Activated T-cell treated with anti-CD3 and anti-CD28 coated beads, Interleukin-2, amount 50 U/mL, for 4 hours (primary cell): ENCODE measurements around the gene GGCT. TPM values are rescaled to one million over a fixed set of nuclear protein-coding genes. Genes with fewer than 3 reads are reported as not detected.
"Not testable (repeated sequence)": the region's sequence is repeated elsewhere in the genome, so short reads cannot be mapped to it uniquely, and the experiment has no call there.

ENCODE experiments used
- ATAC-seq, 2 donors: fragments of 200-7000 bp; cut with Tn5 transposase; one replicate each; pipeline ENCODE4 v1.10.0; 2021
- DNase-seq: peaks from one replicate; pipeline ENCODE4 v3.0.0-alpha.2; 2020
- H3K27me3 Mint-ChIP-seq: one replicate; pipeline ENCODE4 v1.8.0; 2021; ENCODE audit warnings: low read depth, mixed read lengths
- H3K36me3 Mint-ChIP-seq: one replicate; pipeline ENCODE4 v1.8.0; 2022; ENCODE audit warnings: mixed read lengths; ENCODE audit not compliant: insufficient read depth
- H3K4me1 Mint-ChIP-seq: one replicate; pipeline ENCODE4 v1.8.0; 2021; ENCODE audit warnings: low read depth, mixed read lengths
- H3K4me3 Mint-ChIP-seq: one replicate; pipeline ENCODE4 v1.8.0; 2021; ENCODE audit warnings: mild to moderate bottlenecking, moderate library complexity, mixed read lengths
- H3K9me3 Mint-ChIP-seq: one replicate; pipeline ENCODE4 v1.8.0; 2021; ENCODE audit warnings: mixed read lengths
- total RNA-seq, 3 donors: library from RNA; stranded (reverse); gene quantifications; one replicate each; pipeline ENCODE4 v1.2.1, GENCODE V29; 2021

The GGCT gene, protein sequence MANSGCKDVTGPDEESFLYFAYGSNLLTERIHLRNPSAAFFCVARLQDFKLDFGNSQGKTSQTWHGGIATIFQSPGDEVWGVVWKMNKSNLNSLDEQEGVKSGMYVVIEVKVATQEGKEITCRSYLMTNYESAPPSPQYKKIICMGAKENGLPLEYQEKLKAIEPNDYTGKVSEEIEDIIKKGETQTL
- 10 to 100 TPM; 66.0 to 75.5 (median 67.5) TPM for total RNA-seq

DNA sequence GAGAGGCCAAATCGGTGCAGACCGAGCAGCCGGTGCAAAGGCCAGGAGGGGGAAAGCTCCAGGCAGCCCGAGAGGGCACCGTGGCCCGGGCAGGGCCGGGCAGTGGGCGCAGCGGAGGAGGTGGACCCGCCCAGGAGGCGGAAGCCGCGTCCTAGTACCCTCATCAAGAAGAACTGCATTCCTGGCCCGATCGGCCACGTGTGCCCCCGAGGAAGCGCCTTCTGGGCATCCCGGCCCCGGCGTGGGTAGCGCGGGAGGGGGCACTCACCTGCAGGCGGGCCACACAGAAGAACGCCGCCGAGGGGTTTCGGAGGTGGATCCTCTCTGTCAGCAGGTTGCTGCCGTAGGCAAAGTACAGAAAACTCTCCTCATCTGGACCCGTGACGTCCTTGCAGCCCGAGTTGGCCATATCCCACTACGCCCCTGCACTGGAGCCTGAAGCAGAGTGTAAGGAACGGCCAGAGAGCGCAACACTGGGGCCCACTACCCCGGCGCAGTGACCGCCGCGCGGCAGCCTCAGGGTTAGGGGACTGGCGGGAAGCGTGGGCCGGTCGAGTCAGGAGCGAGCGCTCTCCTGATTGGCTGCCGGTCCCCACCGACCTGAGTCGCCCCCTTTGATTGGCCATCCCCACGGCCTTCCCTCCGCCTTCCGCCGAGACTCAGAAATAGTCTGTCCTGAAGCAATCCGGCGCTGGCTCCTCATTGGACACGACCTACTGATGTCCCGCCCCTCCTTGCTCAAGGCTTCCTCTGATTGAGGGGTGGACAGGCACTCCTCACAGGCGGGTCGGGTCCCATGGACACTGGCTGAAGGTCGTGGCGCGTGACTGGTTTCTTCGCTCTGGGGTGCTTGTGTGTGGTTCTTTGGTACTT, at the start of gene GGCT:
Gene GGCT, minus strand, starts transcription at position 529 of the 873 bp plus-strand sequence. Its CDS starts 120 bp downstream, at position 409.
- Mint-ChIP-seq H3K4me1 (peaks cover 30% of the 10 kb centered on the region), H3K36me3 (peaks cover 18% of the 10 kb centered on the region), H3K27me3 (no peaks in the 10 kb centered on the region), H3K4me3 (peak within 1 kb of the TSS; percentile 83), H3K9me3 (no peaks in the 10 kb centered on the region)
- peak; percentile 95 for DNase-seq
- peak; percentile 98 for ATAC-seq

DNA sequence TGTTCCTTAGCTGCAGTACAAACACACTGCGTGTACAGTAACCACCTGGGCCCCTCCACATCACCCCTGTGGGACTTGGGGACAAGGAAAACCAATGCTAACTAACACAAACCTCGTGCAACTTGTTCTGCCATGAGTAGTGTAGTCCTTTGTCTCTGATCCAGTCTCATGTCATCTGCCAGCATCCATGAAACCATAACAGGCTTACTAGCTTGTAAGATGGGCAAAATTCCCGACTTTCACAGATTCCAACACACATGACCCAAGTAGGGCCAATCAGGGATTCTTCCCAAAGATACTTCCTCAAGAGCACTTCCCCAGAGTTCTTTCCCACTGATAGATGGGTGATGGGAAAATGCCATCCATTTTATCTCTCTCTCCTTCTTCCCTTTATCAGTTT, 48.9 kb upstream of the GGCT start:
- ATAC-seq (no peak), DNase-seq (no peak)
- Mint-ChIP-seq H3K4me3 (no peak overlapping the region), H3K36me3 (peaks cover 10% of the 10 kb centered on the region), H3K27me3 (no peaks in the 10 kb centered on the region), H3K4me1 (no peaks in the 10 kb centered on the region), H3K9me3 (no peaks in the 10 kb centered on the region)

DNA sequence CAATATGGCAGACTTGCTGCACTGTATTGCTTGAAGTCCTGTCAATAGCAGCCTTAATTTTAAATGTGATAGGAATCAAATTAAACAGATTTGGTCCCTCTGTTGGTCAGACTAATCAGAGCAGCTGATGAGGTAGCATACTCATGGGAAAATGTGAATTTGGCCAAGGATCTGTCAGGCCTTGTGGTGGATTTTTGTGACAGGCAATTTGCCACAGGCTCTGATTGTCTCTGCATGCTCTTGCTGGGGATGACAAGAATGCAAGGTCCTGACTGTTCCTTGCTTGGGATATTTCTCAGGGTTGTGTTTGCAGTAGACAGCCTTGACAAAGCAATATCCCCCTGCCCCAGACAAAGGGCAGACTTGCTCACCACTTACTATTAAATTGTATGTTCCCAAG, 48.5 kb upstream of the GGCT start:
- H3K4me3 Mint-ChIP-seq, result no peak overlapping the region
- ATAC-seq (no peak), DNase-seq (no peak)
- no peaks in the 10 kb centered on the region for H3K9me3 Mint-ChIP-seq
- peaks cover 10% of the 10 kb centered on the region for H3K36me3 Mint-ChIP-seq
- H3K27me3 Mint-ChIP-seq, result no peaks in the 10 kb centered on the region
- H3K4me1 Mint-ChIP-seq, result no peaks in the 10 kb centered on the region

DNA sequence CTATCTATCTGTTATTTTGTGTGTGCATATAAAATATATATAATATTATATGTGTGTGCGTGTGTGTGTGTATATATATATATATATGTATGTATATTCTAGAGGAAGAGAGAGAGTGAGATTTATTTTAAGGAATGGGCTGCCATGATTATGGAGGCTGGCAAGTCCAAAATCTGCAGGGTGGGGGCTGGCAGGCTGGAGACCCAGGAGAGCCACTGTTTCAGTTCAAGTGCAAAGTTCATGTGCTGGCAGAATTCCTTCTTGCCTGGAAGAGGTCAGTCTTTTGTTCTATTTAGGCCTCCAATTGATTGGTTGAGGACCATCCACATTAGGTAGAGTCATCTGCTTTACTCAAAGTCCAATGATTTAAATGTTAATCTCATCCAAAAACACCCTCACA, 47.7 kb upstream of the GGCT start:
- peaks cover 10% of the 10 kb centered on the region for H3K36me3 Mint-ChIP-seq

DNA sequence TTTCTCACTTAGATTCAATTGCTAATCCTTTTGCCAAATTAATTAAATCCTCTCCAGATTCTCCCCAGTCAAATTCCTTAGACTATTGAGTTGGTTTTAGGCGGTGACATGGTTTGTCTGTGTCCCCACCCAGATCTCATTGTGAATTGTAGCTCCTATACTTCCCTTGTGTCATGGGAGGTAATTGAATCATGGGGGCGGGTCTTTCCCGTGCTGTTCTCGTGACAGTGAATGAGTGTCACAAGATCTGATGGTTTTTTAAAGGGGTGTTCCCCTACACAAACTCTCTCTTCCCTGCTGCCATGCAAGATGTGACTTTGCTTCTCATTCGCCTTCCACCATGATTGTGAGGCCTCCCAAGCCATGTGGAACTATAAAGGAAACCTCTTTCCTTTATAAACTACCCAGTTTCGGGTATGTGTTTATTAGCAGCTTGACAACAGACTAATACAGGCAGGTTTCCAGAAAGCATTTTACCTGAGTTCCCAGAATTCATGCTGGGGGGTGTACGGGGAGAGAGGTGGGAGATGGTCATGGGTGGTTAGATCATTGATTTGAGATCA, 45.4 kb upstream of the GGCT start:
- DNase-seq (no peak), ATAC-seq (no peak)
- Mint-ChIP-seq H3K9me3 (no peaks in the 10 kb centered on the region), H3K4me3 (no peak overlapping the region), H3K27me3 (no peaks in the 10 kb centered on the region), H3K4me1 (no peaks in the 10 kb centered on the region), H3K36me3 (peaks cover 17% of the 10 kb centered on the region)

More for the DNA sequence above, 47.7 kb upstream of the GGCT start:
- no peaks in the 10 kb centered on the region for H3K9me3 Mint-ChIP-seq
- ATAC-seq (no peak), DNase-seq (no peak)
- H3K27me3 Mint-ChIP-seq, result no peaks in the 10 kb centered on the region
- no peaks in the 10 kb centered on the region for H3K4me1 Mint-ChIP-seq
- H3K4me3 Mint-ChIP-seq, result no peak overlapping the region

DNA sequence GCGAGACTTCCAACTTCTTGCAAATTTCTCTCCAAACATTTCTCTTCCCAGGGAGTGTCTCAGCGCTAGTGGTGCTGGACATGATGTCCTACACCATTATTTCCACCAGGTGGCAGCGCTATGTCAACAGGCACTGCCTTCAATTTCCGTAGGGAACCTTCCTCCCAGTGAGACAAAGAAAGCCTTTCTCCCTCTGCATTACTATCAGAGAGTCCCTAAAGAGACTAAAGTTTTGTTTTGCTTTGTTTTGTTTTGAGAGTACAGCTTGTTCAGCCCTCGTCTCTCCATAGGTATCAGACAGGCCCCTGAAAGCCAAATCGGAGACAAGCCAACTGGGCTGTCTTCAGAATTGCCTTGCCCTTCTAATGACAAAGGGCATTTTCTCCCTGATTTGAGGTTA, 44.2 kb upstream of the GGCT start:
- DNase-seq, result peak; percentile 25
- Mint-ChIP-seq H3K4me3 (no peak overlapping the region), H3K4me1 (no peaks in the 10 kb centered on the region), H3K27me3 (no peaks in the 10 kb centered on the region), H3K9me3 (no peaks in the 10 kb centered on the region), H3K36me3 (peaks cover 25% of the 10 kb centered on the region)
- ATAC-seq, result peak in 1 of 2 donors; percentile 55

DNA sequence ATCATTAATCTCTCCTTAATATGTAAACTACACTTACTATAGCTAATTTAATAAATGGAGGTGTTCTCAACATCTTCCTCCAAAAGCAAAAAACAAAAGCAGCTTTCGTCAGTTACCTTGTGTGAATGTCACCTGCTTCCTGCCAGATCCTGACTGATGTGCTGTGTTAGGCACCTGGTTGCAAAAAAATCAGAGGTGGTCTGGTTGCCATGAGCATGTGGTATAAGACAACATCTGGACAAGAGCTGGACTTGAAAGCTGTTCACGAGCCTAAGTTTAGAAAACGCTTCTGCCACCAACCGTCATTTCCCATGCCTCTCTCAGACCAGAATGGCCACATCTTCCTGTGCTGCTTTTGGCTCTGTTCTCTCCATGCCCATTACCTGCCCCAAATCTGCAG, 42.0 kb upstream of the GGCT start:
- DNase-seq (no peak), ATAC-seq (no peak)
- Mint-ChIP-seq H3K27me3 (no peaks in the 10 kb centered on the region), H3K9me3 (no peaks in the 10 kb centered on the region), H3K36me3 (peaks cover 29% of the 10 kb centered on the region), H3K4me3 (no peak overlapping the region), H3K4me1 (no peaks in the 10 kb centered on the region)

DNA sequence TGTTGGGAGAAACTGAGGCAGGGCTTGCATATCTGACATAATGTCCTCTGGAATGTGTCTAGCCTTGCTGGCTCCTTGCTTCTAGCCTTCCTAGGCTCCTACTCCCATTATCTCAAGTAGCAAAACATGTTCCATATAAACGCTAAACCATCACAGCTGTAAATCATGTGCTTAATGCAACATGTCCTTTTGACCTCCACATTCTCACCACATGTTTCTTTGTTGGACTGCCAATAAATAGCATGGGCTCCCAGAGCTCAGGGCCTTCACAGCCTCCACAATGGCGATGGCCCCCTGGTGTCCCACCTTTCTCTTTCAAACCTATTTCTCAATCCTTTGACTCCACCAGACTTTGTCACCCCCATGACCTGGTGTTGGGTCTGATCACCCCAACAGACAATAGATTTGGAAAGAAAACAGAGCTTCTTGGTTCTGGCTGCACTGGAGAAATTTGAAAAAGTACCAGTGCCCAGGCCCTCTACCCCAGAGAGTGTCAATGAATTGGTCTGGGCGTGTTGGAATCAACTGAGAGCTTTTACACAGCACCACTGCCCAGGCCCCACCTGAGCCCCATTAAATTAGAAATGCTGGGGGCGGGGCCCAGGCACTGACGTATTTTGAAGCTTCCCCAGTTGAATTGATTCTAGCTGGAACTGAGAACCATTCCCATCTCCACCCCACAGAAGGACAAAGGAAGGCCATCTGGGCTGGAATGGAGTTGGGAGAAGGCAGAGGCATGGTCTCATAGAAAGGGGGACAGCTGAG, 41.3 kb upstream of the GGCT start:
- peaks cover 29% of the 10 kb centered on the region for H3K36me3 Mint-ChIP-seq
- ATAC-seq (no peak), DNase-seq (no peak)
- H3K4me3 Mint-ChIP-seq, result no peak overlapping the region
- H3K9me3 Mint-ChIP-seq, result no peaks in the 10 kb centered on the region
- no peaks in the 10 kb centered on the region for H3K27me3 Mint-ChIP-seq
- H3K4me1 Mint-ChIP-seq, result no peaks in the 10 kb centered on the region

DNA sequence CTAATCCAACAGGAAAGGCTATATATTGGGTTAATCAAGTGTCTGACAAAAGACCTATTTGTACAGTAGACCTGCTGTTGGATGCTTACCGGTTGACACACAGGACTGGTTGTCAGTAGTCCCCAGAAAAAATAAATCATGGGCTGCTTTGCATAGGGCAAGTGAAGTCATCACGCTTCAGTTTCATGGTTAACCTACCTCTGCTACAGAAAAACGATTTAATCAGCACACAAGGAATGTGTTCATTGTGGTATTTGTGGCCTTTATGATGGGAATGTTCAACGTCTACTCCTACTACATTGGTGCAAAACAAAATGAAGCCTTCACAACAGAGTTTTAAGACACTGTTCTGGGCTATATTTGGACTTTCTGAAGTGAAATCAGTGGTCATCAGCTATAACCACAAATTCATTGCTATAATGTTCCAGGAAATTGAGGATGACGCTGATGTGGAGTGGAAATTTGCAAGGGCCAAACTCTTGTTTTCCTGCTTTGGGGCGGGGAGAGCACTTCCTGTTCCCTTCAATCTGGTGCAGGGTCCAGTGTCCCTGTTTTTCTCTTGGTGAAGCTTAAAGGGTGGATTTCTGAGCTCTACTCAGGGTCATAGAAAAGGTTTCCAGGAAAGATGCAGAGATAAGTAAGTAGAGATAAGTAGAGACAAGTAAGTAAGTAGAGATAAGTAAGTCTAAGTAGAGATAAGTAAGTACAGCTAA, 39.3 kb upstream of the GGCT start:
- H3K27me3 Mint-ChIP-seq, result no peaks in the 10 kb centered on the region
- H3K36me3 Mint-ChIP-seq, result peaks cover 35% of the 10 kb centered on the region
- no peaks in the 10 kb centered on the region for H3K4me1 Mint-ChIP-seq
- DNase-seq (no peak), ATAC-seq (no peak)
- H3K9me3 Mint-ChIP-seq, result no peaks in the 10 kb centered on the region
- H3K4me3 Mint-ChIP-seq, result no peak overlapping the region

DNA sequence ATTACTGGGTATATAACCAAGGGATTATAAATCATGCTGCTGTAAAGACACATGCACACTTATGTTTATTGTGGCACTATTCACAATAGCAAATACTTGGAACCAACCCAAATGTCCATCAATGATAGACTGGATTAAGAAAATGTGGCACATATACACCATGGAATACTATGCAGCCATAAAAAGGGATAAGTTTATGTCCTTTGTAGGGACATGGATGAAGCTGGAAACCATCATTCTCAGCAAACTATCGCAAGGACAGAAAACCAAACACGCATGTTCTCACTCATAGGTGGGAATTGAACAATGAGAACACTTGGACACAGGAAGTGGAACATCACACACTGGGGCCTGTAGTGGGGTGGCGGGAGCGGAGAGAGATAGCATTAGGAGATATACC, 38.5 kb upstream of the GGCT start:
- not testable (repeated sequence) for H3K4me3 Mint-ChIP-seq, ATAC-seq, DNase-seq, H3K9me3 Mint-ChIP-seq, H3K27me3 Mint-ChIP-seq, H3K4me1 Mint-ChIP-seq
- peaks cover 41% of the 10 kb centered on the region for H3K36me3 Mint-ChIP-seq

DNA sequence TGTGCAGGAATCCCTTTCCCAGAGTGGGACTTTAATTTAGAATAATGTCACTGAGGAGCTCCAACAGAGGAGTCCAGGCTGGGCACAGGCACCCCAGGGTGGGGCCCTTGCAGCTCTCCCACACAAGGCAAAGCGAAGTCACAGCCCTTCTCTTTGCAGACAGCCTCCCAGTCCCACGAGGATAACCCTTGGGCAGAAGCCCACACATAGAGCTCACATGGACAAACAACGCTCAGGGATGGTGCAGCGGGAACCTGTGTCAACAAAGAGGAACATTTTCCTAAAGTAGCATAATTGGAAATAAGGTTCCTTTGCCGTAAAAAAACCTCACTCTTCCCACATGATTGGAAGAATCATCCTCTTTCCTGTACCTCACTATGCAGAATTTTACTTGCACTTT, 29.3 kb upstream of the GGCT start:
- DNase-seq, result no peak
- no peaks in the 10 kb centered on the region for H3K27me3 Mint-ChIP-seq
- H3K4me3 Mint-ChIP-seq, result no peak overlapping the region
- ATAC-seq, result no peak
- H3K4me1 Mint-ChIP-seq, result no peaks in the 10 kb centered on the region
- peaks cover 21% of the 10 kb centered on the region for H3K36me3 Mint-ChIP-seq
- H3K9me3 Mint-ChIP-seq, result no peaks in the 10 kb centered on the region

DNA sequence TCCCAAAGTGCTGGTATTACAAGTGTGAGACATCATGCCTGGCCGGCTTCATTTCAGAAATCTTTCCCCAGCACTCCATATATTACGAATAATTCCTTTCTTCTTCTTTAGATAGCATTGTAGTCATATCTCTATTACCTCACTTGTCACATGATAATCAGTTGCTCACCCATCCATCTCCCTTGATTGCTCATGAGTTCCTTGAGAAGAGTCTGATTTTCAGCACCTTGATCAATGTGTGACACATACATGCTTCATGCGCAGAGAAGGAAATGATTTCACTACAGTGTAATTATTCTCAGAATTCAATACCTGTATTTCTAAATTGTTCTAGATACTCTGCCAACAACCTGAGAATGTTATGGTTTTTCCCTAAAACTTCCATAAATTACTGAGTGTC, 26.7 kb upstream of the GGCT start:
- Mint-ChIP-seq H3K9me3 (no peaks in the 10 kb centered on the region), H3K36me3 (peaks cover 18% of the 10 kb centered on the region), H3K4me3 (no peak overlapping the region), H3K27me3 (no peaks in the 10 kb centered on the region), H3K4me1 (no peaks in the 10 kb centered on the region)
- DNase-seq (no peak), ATAC-seq (peak; percentile 37 to 52)

DNA sequence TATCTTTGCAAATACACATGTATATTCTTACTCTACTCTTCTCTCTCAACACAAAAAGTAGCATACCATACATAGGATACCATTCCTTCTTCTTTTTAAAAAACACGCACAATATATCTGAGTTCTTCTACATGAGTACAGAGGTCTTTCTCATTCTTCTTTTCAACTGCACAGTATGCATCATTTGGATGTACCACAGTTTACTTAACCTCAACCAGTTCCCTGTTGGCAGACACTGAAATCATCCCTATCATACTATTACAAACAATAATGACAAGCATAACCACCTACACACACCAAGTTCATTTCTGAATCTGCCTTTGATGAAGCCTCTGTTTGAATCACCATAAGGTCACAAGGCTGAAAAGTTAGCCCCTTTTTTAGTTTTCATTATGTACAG, 25.7 kb upstream of the GGCT start:
- Mint-ChIP-seq H3K4me3 (no peak overlapping the region), H3K4me1 (no peaks in the 10 kb centered on the region), H3K27me3 (no peaks in the 10 kb centered on the region), H3K9me3 (no peaks in the 10 kb centered on the region), H3K36me3 (peaks cover 17% of the 10 kb centered on the region)
- no peak for DNase-seq
- no peak for ATAC-seq

DNA sequence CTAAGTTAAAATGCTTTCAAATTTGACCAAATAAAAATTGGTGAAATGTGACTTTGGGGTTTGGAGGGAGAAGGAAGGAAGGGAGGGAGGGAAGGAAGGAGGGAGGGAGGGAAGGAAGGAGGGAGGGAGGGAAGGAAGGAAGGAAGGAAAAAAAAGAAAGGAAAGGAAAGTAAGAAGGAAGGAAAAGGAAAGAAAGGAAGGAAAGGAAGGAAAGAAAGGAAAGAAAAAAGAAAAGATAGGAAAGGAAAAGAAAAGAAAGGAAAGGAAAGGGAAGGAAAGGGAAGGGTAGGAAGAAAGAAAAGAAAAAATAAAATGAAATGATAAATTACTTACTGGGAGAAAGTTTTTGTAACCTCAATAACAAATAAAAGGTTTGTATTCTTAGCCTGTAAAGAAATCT, 24.1 kb upstream of the GGCT start:
- H3K4me3 Mint-ChIP-seq, result no peak overlapping the region
- no peak for DNase-seq

More for the DNA sequence above, 24.1 kb upstream of the GGCT start:
- H3K36me3 Mint-ChIP-seq, result peaks cover 12% of the 10 kb centered on the region
- no peak for ATAC-seq
- H3K27me3 Mint-ChIP-seq, result no peaks in the 10 kb centered on the region
- H3K4me1 Mint-ChIP-seq, result no peaks in the 10 kb centered on the region
- H3K9me3 Mint-ChIP-seq, result no peaks in the 10 kb centered on the region
